Measurements from ENCODE around the gene RAB27A. TPM values are rescaled to one million over a fixed set of nuclear protein-coding genes. Genes with fewer than 3 reads are reported as not detected.

The RAB27A gene
- total RNA-seq, 2 donors from 2014 or later = 46.0 to 69.6 TPM

GRCh38 chr15:55247766-55248427 lies 41.7 kb downstream of the RAB27A start:
- no peak for DNase-seq
- Histone ChIP-seq H3K9me3 (no peaks in the 10 kb centered on the region), H3K27me3 (no peaks in the 10 kb centered on the region), H3K9ac (ENCODE audit: low read depth in 2 of 2, low read length in 2 of 2) (no peak overlapping the region), H3K4me3 (no peak overlapping the region), H3K27ac (peak overlapping the region; percentile 12), H3K36me3 (no peaks in the 10 kb centered on the region), H3K4me1 (peaks cover 5% of the 10 kb centered on the region)
- no peak for TF ChIP-seq CTCF (IDR thresholded peaks at IDR 0.05)
- intact Hi-C loops (cut with DNase I) = no loop called here

- no peak overlapping the region for H3K4me3 ChIP-seq
- no peaks in the 10 kb centered on the region for H3K9me3 ChIP-seq
- H3K36me3 ChIP-seq = no peaks in the 10 kb centered on the region
- DNase-seq = no peak
- H3K4me1 ChIP-seq = peaks cover 5% of the 10 kb centered on the region
- intact Hi-C loops (cut with DNase I) = no loop called here
- TF ChIP-seq CTCF (IDR thresholded peaks at IDR 0.05) = no peak
- no peaks in the 10 kb centered on the region for H3K27me3 ChIP-seq
- no peak overlapping the region for H3K9ac ChIP-seq (ENCODE audit: low read depth in 2 of 2, low read length in 2 of 2)
- H3K27ac ChIP-seq = peak overlapping the region; percentile 6
These were observed 42.3 kb downstream of the RAB27A start for GRCh38 chr15:55247311-55247710.

DNA sequence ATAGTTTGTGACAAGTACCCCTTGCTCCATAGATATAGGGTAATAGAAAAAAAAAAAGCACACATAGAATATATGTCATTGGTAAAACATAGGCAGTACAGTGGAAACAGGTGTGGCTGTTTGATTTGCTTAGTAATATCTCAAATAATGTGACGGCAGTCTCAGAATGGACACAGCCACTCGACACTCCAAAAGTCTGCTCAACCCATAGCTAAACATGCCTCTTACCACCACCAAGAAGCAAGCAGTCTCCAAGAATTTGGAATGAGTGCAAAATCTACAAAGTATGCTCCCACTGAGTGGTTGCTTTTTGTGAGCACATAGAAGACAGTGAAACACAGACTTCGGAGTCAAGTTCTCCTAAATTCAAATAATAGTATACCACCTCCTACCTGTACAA lies 43.0 kb downstream of the RAB27A start:
- peak overlapping the region; percentile 6 for H3K27ac ChIP-seq
- no peak for TF ChIP-seq CTCF (IDR thresholded peaks at IDR 0.05)
- no peaks in the 10 kb centered on the region for H3K27me3 ChIP-seq
- peaks cover 5% of the 10 kb centered on the region for H3K4me1 ChIP-seq
- no peak overlapping the region for H3K9ac ChIP-seq (ENCODE audit: low read depth in 2 of 2, low read length in 2 of 2)
- no peak for DNase-seq
- no peak overlapping the region for H3K4me3 ChIP-seq
- no peaks in the 10 kb centered on the region for H3K9me3 ChIP-seq
- no peaks in the 10 kb centered on the region for H3K36me3 ChIP-seq
- intact Hi-C loops (cut with DNase I) = no loop called here

- Histone ChIP-seq H3K4me1 (peaks cover 11% of the 10 kb centered on the region), H3K9ac (ENCODE audit: low read depth in 2 of 2, low read length in 2 of 2) (no peak overlapping the region), H3K27me3 (no peaks in the 10 kb centered on the region), H3K27ac (no peak overlapping the region), H3K36me3 (no peaks in the 10 kb centered on the region), H3K4me3 (no peak overlapping the region), H3K9me3 (no peaks in the 10 kb centered on the region)
- intact Hi-C loops (cut with DNase I) = no loop called here
- DNase-seq = no peak
- TF ChIP-seq CTCF (IDR thresholded peaks at IDR 0.05) = no peak
These were observed 44.6 kb downstream of the RAB27A start for GRCh38 chr15:55245059-55245458.

DNA sequence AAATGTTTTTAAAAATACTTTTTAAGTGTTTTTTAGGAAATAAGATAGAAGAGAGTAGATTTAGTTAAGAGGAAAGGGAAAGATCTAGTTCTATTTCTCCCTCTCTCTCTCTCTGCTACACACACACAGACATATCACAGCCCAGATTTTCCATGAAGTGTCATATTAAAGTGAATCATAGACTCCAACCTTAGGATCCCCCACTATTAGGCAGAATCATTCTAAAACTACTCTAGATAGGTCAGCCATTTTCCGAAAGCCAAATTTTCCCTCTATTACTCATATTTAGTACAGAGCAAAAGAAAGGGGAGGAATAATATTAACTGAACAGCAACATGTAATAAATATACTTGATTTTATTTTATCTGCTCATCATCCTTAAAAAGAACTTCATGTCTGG lies 47.7 kb downstream of the RAB27A start:
- Histone ChIP-seq H3K4me1 (peaks cover 6% of the 10 kb centered on the region), H3K36me3 (no peaks in the 10 kb centered on the region), H3K27ac (no peak overlapping the region), H3K9me3 (no peaks in the 10 kb centered on the region), H3K4me3 (no peak overlapping the region), H3K9ac (ENCODE audit: low read depth in 2 of 2, low read length in 2 of 2) (no peak overlapping the region), H3K27me3 (no peaks in the 10 kb centered on the region)
- no peak for DNase-seq
- no peak for TF ChIP-seq CTCF (IDR thresholded peaks at IDR 0.05)
- intact Hi-C loops (cut with DNase I) = no loop called here
